Osteoblast (primary cell): ENCODE results near the gene HS1BP3. TPM values are rescaled to one million over a fixed set of nuclear protein-coding genes. Genes with fewer than 3 reads are reported as not detected.
A peak's percentile ranks its signal among the peaks of the same experiment; 100 is the strongest.

Source experiments
- DNase-seq: peaks from one replicate; pipeline ENCODE4 v3.0.0; 2011; ENCODE audit warnings: low spot score, mixed read lengths; ENCODE audit not compliant: insufficient read length; ENCODE audit errors: missing footprints
- H2AFZ ChIP-seq: 2 replicates; pipeline ENCODE4 v1.6.0; 2011; ENCODE audit warnings: mild to moderate bottlenecking, low read length
- H3K27ac ChIP-seq: 2 replicates; pipeline ENCODE4 v1.5.1; 2011; ENCODE audit warnings: mild to moderate bottlenecking, low read depth, low read length, moderate library complexity
- H3K27me3 ChIP-seq: 2 replicates; pipeline ENCODE4 v1.6.0; 2012; ENCODE audit warnings: mild to moderate bottlenecking, control low read depth, inconsistent platforms, low read length, moderate library complexity; ENCODE audit not compliant: insufficient read depth
- H3K36me3 ChIP-seq: 2 replicates; pipeline ENCODE4 v1.5.1; 2011; ENCODE audit warnings: mild to moderate bottlenecking, low read length, control low read depth, moderate library complexity; ENCODE audit not compliant: insufficient read depth
- H3K4me1 ChIP-seq: 2 replicates; pipeline ENCODE4 v1.5.1; 2011; ENCODE audit warnings: mild to moderate bottlenecking, low read length, control low read depth, moderate library complexity; ENCODE audit not compliant: insufficient read depth
- H3K4me2 ChIP-seq: 2 replicates; pipeline ENCODE4 v1.6.0; 2011; ENCODE audit warnings: mild to moderate bottlenecking, low read length; ENCODE audit not compliant: insufficient read depth
- H3K4me3 ChIP-seq: fragments of 200-600 bp; sonication (generic); 3 replicates; pipeline ENCODE4 v1.5.1; 2012; ENCODE audit warnings: mild to moderate bottlenecking, low read length, inconsistent platforms; ENCODE audit not compliant: insufficient read depth
- H3K79me2 ChIP-seq: 2 replicates; pipeline ENCODE4 v1.6.0; 2012; ENCODE audit warnings: mild to moderate bottlenecking, low read length, control low read depth, inconsistent platforms; ENCODE audit not compliant: insufficient read depth
- H3K9me3 ChIP-seq: 2 replicates; pipeline ENCODE4 v1.5.1; 2011; ENCODE audit warnings: low read depth, low read length, control low read depth
- H4K20me1 ChIP-seq: 2 replicates; pipeline ENCODE4 v1.6.0; 2012; ENCODE audit warnings: mild to moderate bottlenecking, low read length, control low read depth; ENCODE audit not compliant: insufficient read depth
- total RNA-seq: library from RNA; depleted of rRNA; stranded (reverse); fragments of >200 nt; gene quantifications from 2 replicates; pipeline ENCODE4 v1.2.3, GENCODE V29; 2012
- TF ChIP-seq, protein P1 (sequence below): IDR thresholded peaks from 2 replicates; pipeline ENCODE4 v1.5.1; 2011; ENCODE audit warnings: mild to moderate bottlenecking, low read depth, low read length, moderate library complexity; ENCODE audit errors: extremely low read depth

The HS1BP3 gene
- total RNA-seq, 1 donor, result 47.8 TPM

- H3K27me3 ChIP-seq, result peaks cover 88% of the 10 kb centered on the region
- peak; percentile 84 for DNase-seq
These were observed 18.8 kb upstream of the HS1BP3 start for GRCh38 chr2:20669562-20670314.

DNA sequence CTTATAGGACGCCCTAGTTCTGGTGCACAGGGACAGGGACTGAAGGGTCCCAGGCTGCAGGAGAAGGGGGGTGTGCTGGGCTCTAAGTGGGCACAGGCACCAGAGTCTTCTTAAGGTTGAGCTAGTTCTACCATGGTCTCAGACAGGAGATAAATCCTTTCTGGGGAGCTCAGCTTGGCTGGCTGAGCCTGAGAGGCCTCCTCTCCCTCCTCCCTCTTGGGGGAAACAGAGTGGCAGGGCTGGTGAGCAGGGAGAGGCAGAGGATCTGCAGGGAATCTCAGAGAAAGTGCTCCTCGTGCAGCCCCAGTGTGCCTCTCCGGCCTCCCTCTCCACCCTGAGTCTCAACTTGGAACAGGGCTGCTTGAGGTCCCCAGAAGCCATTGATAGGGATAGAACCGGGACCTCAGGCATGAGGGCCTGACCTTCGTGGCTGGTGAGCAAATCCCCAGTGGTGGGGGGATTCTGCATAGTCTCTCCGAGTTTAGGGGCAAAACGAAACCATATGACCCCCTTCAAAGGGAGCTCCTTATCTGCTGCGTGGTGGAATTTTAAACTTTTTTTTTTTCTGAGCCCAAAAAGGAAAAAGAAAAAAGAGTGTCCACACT lies 18.1 kb upstream of the HS1BP3 start:
- Histone ChIP-seq H3K4me3 (no peak overlapping the region), H3K27me3 (peaks cover 95% of the 10 kb centered on the region), H3K27ac (no peak overlapping the region), H2AFZ (no peak overlapping the region), H3K4me2 (no peak overlapping the region), H3K79me2 (no peaks in the 10 kb centered on the region), H3K4me1 (no peaks in the 10 kb centered on the region), H3K9me3 (no peaks in the 10 kb centered on the region), H4K20me1 (no peaks in the 10 kb centered on the region), H3K36me3 (no peaks in the 10 kb centered on the region)
- DNase-seq, result peak; percentile 86
- TF ChIP-seq, protein P1, sequence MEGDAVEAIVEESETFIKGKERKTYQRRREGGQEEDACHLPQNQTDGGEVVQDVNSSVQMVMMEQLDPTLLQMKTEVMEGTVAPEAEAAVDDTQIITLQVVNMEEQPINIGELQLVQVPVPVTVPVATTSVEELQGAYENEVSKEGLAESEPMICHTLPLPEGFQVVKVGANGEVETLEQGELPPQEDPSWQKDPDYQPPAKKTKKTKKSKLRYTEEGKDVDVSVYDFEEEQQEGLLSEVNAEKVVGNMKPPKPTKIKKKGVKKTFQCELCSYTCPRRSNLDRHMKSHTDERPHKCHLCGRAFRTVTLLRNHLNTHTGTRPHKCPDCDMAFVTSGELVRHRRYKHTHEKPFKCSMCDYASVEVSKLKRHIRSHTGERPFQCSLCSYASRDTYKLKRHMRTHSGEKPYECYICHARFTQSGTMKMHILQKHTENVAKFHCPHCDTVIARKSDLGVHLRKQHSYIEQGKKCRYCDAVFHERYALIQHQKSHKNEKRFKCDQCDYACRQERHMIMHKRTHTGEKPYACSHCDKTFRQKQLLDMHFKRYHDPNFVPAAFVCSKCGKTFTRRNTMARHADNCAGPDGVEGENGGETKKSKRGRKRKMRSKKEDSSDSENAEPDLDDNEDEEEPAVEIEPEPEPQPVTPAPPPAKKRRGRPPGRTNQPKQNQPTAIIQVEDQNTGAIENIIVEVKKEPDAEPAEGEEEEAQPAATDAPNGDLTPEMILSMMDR, result no peak

More at GRCh38 chr2:20669562-20670314, 18.8 kb upstream of the HS1BP3 start:
- Histone ChIP-seq H3K9me3 (no peaks in the 10 kb centered on the region), H3K4me3 (no peak overlapping the region), H3K4me1 (peaks cover 1% of the 10 kb centered on the region), H3K36me3 (no peaks in the 10 kb centered on the region), H3K4me2 (no peak overlapping the region), H3K27ac (no peak overlapping the region), H4K20me1 (no peaks in the 10 kb centered on the region), H3K79me2 (no peaks in the 10 kb centered on the region), H2AFZ (no peak overlapping the region)
- TF ChIP-seq, protein P1, result no peak

DNA sequence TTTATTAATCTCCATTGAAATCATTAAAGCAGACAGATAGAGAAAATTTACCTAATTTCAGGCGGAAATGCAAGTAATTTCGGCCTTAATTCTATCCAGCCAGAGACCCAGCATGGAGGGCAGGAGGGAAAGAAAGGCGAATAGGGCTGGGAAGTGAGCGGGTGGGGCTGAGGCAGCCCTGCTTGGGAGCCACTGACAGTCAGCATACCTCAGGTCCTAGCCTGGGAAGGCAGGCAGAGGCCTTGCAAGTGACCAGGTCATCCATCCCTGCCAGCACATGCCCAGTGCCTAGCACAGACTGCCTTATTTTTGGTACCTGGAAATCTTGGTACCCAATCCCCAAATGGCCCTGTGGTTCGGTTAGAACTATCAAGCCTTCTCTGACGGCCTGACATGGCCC lies 17.6 kb upstream of the HS1BP3 start:
- no peaks in the 10 kb centered on the region for H3K4me1 ChIP-seq
- H3K4me3 ChIP-seq, result no peak overlapping the region
- no peak overlapping the region for H3K4me2 ChIP-seq
- TF ChIP-seq, protein P1, result no peak
- no peaks in the 10 kb centered on the region for H3K36me3 ChIP-seq
- H3K9me3 ChIP-seq, result no peaks in the 10 kb centered on the region
- H3K27me3 ChIP-seq, result peaks cover 95% of the 10 kb centered on the region
- no peak overlapping the region for H2AFZ ChIP-seq
- no peaks in the 10 kb centered on the region for H3K79me2 ChIP-seq
- H3K27ac ChIP-seq, result no peak overlapping the region
- no peaks in the 10 kb centered on the region for H4K20me1 ChIP-seq
- DNase-seq, result peak; percentile 68
